Islet of Langerhans (tissue), 1 donor: ENCODE results near the gene WNT1.

ENCODE experiments used
- FAIRE-seq: peaks from one replicate; lab custom pipeline; 2011; peaks lifted over from hg19 to GRCh38; lab: Jason Lieb, UNC

WNT1 gene

GRCh38 chr12:48981757-48982157, 3.6 kb downstream of the WNT1 start:
- FAIRE-seq: no peak

GRCh38 chr12:48982397-48983080, 4.4 kb downstream of the WNT1 start:
- no peak for FAIRE-seq

GRCh38 chr12:48985475-48985897, 7.4 kb downstream of the WNT1 start:
- no peak for FAIRE-seq

- no peak for FAIRE-seq
Observed at GRCh38 chr12:48985901-48986300, 7.8 kb downstream of the WNT1 start.

GRCh38 chr12:48986720-48987291, 8.7 kb downstream of the WNT1 start:
- no peak for FAIRE-seq

- no peak for FAIRE-seq
Observed at GRCh38 chr12:48988030-48988649, 10.0 kb downstream of the WNT1 start.

- no peak for FAIRE-seq
Observed at GRCh38 chr12:48990552-48990951, 12.4 kb downstream of the WNT1 start.

GRCh38 chr12:48991247-48992050, 13.3 kb downstream of the WNT1 start:
- FAIRE-seq: no peak

- no peak for FAIRE-seq
Observed at GRCh38 chr12:48993787-48994186, 15.7 kb downstream of the WNT1 start.

GRCh38 chr12:48994224-48995085, 16.3 kb downstream of the WNT1 start:
- no peak for FAIRE-seq

GRCh38 chr12:48995086-48995879, 17.2 kb downstream of the WNT1 start:
- FAIRE-seq: no peak

GRCh38 chr12:48996794-48997718, 18.9 kb downstream of the WNT1 start:
- FAIRE-seq: no peak

GRCh38 chr12:48997719-48998496, 19.8 kb downstream of the WNT1 start:
- FAIRE-seq: no peak

GRCh38 chr12:48998497-48999353, 20.6 kb downstream of the WNT1 start:
- no peak for FAIRE-seq

- FAIRE-seq: no peak
Observed at GRCh38 chr12:48999371-49000131, 21.4 kb downstream of the WNT1 start, which contains the start of gene DDN. TSS of gene DDN (minus strand) at chr12:48999375. CDS start at chr12:48999287, 88 bp downstream.

GRCh38 chr12:49000346-49000745, 22.2 kb downstream of the WNT1 start:
- FAIRE-seq: no peak

- FAIRE-seq: no peak
Observed at GRCh38 chr12:49008943-49009342, 30.8 kb downstream of the WNT1 start.
